Activated naive CD8-positive, alpha-beta T cell treated with anti-CD3 and anti-CD28 coated beads, Interleukin-2, amount 50 U/mL, for 24 hours (primary cell): ENCODE measurements around the gene BIK.

Experiments
- ATAC-seq: fragments of 150-1000 bp; cut with Tn5 transposase; one replicate; pipeline ENCODE4 v1.10.0; 2021
- DNase-seq: peaks from one replicate; pipeline ENCODE4 v3.0.0; 2021
- H3K27ac Mint-ChIP-seq: one replicate; pipeline ENCODE4 v1.8.0; 2021; ENCODE audit warnings: mild to moderate bottlenecking, mixed read lengths
- H3K27me3 Mint-ChIP-seq: one replicate; pipeline ENCODE4 v1.8.0; 2021; ENCODE audit warnings: mixed read lengths
- H3K36me3 Mint-ChIP-seq: one replicate; pipeline ENCODE4 v1.8.0; 2021; ENCODE audit warnings: low read depth, mixed read lengths
- H3K4me1 Mint-ChIP-seq: one replicate; pipeline ENCODE4 v1.8.0; 2021; ENCODE audit warnings: mixed read lengths
- H3K4me3 Mint-ChIP-seq: one replicate; pipeline ENCODE4 v1.8.0; 2021; ENCODE audit warnings: mild to moderate bottlenecking, moderate library complexity, mixed read lengths
- H3K9me3 Mint-ChIP-seq: one replicate; pipeline ENCODE4 v1.8.0; 2021; ENCODE audit warnings: mixed read lengths

The BIK gene

DNA sequence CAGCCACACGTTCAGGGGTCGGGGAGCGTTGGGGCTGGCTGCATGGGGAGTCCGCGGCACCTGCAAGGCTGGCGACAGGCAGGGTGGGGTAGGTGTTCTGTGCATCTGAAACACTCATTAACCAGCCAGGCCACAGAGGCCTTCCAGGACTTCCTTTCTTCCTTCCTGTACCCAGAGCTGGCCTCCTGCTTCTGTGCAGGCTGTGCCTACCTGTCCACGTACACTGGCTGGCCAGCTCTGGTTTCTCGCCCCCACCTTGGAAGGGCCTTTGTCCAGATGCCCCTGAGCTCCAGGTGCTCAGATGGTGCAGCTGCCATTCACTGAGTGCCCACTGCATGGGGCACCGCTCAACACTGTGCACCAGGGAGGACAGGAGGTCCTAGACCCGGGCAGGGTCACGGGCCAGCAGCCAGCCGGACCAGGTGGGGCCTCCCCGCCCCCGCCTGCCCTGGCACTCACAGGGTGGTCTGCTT lies 60.5 kb downstream of the BIK start:
- Mint-ChIP-seq H3K9me3 (no peaks in the 10 kb centered on the region), H3K4me1 (no peaks in the 10 kb centered on the region), H3K27ac (no peak overlapping the region), H3K36me3 (peaks cover 20% of the 10 kb centered on the region), H3K4me3 (no peak overlapping the region), H3K27me3 (no peaks in the 10 kb centered on the region)
- DNase-seq, result no peak
- no peak for ATAC-seq

- Mint-ChIP-seq H3K4me1 (no peaks in the 10 kb centered on the region), H3K4me3 (no peak overlapping the region), H3K27ac (no peak overlapping the region), H3K36me3 (peaks cover 22% of the 10 kb centered on the region), H3K9me3 (no peaks in the 10 kb centered on the region), H3K27me3 (no peaks in the 10 kb centered on the region)
- DNase-seq (no peak), ATAC-seq (no peak)
These were observed 61.1 kb downstream of the BIK start for GRCh38 chr22:43171607-43172006.

- Mint-ChIP-seq H3K4me3 (no peak overlapping the region), H3K9me3 (no peaks in the 10 kb centered on the region), H3K27me3 (no peaks in the 10 kb centered on the region), H3K36me3 (peaks cover 25% of the 10 kb centered on the region), H3K27ac (no peak overlapping the region), H3K4me1 (no peaks in the 10 kb centered on the region)
- DNase-seq (no peak), ATAC-seq (no peak)
These were observed 61.6 kb downstream of the BIK start for GRCh38 chr22:43172191-43172590.

GRCh38 chr22:43173566-43173965 lies 63.0 kb downstream of the BIK start:
- H3K36me3 Mint-ChIP-seq, result peaks cover 36% of the 10 kb centered on the region
- no peaks in the 10 kb centered on the region for H3K9me3 Mint-ChIP-seq
- no peak overlapping the region for H3K4me3 Mint-ChIP-seq
- no peak overlapping the region for H3K27ac Mint-ChIP-seq
- DNase-seq (no peak), ATAC-seq (no peak)
- H3K27me3 Mint-ChIP-seq, result no peaks in the 10 kb centered on the region
- H3K4me1 Mint-ChIP-seq, result no peaks in the 10 kb centered on the region

DNA sequence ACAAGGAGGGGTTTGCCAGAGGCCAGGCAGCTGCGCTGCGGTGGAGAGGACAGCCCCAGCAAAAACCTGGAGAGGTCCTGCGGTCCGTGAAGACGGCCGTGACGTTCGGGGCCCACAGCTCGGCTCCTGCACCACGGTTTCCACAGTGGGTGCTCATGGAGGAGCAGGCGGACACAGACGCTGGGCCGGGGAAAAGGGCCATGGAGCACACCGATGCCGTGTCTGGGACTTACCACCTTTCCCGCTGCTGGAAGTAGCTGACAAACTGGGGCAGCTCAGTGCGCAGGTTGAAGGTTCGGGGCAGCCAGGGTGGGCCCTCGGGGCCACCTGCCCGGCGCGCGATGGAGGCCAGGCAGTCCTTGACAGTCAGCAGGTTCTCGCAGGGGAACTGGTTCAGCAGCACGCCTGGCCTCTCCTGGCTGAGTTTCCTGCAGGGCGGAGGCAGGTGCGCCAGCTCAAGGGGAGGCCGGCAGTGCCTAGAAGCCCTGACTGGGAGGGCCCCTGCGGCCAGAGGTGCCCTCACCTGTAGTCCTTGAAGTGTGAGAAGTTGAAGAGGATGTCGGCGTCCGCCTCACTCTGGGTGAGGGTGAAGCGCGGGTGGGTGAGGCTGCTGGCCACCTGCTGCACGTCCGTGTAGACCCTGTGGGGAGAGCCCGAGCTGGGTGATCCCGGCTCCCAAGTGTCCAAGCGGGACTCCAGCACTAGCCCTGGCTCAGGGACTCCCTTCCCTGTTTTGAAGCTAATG lies 63.6 kb downstream of the BIK start:
- ATAC-seq (no peak), DNase-seq (no peak)
- no peaks in the 10 kb centered on the region for H3K27me3 Mint-ChIP-seq
- H3K27ac Mint-ChIP-seq, result no peak overlapping the region
- H3K4me1 Mint-ChIP-seq, result no peaks in the 10 kb centered on the region
- H3K36me3 Mint-ChIP-seq, result peaks cover 42% of the 10 kb centered on the region
- H3K9me3 Mint-ChIP-seq, result no peaks in the 10 kb centered on the region
- no peak overlapping the region for H3K4me3 Mint-ChIP-seq

GRCh38 chr22:43174941-43175531 lies 64.5 kb downstream of the BIK start:
- DNase-seq (no peak), ATAC-seq (no peak)
- H3K27me3 Mint-ChIP-seq, result no peaks in the 10 kb centered on the region
- H3K9me3 Mint-ChIP-seq, result no peaks in the 10 kb centered on the region
- no peak overlapping the region for H3K4me3 Mint-ChIP-seq
- no peak overlapping the region for H3K27ac Mint-ChIP-seq
- H3K4me1 Mint-ChIP-seq, result no peaks in the 10 kb centered on the region
- peaks cover 45% of the 10 kb centered on the region for H3K36me3 Mint-ChIP-seq

GRCh38 chr22:43176090-43176489 lies 65.5 kb downstream of the BIK start:
- no peak overlapping the region for H3K4me3 Mint-ChIP-seq

DNA sequence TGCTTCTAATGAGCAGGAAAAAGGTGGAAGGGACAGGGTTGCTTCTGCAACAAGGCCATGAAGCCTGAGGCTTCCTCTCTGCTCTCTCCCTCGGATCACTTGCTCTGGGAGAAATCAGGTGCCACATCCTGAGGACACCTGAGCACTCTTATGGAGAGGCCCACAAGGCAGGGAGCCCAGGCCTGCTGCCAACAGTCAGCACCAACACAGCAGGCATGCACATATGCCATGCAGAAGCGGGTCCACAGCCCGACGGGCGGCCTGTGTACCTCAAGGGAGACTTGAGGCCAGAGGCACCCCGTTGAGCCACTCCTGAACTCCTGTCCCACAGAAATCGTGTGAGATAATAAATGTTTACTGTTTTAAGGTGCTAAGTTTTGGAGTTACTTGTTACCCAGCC lies 66.9 kb downstream of the BIK start:
- peaks cover 42% of the 10 kb centered on the region for H3K36me3 Mint-ChIP-seq
- ATAC-seq (no peak), DNase-seq (no peak)
- H3K4me3 Mint-ChIP-seq, result no peak overlapping the region
- H3K4me1 Mint-ChIP-seq, result no peaks in the 10 kb centered on the region
- H3K9me3 Mint-ChIP-seq, result no peaks in the 10 kb centered on the region
- no peak overlapping the region for H3K27ac Mint-ChIP-seq
- H3K27me3 Mint-ChIP-seq, result no peaks in the 10 kb centered on the region

More at GRCh38 chr22:43176090-43176489, 65.5 kb downstream of the BIK start:
- Mint-ChIP-seq H3K4me1 (no peaks in the 10 kb centered on the region), H3K27me3 (no peaks in the 10 kb centered on the region), H3K36me3 (peaks cover 41% of the 10 kb centered on the region), H3K9me3 (no peaks in the 10 kb centered on the region), H3K27ac (no peak overlapping the region)
- DNase-seq, result no peak
- ATAC-seq, result no peak
